COLO829 (cell line): ENCODE results near the gene ARID5B.
"Not testable (repeated sequence)": the region's sequence is repeated elsewhere in the genome, so short reads cannot be mapped to it uniquely, and the experiment has no call there.

Experiments
- DNase-seq: peaks from one replicate; pipeline ENCODE4 v3.0.0; 2012; ENCODE audit warnings: low spot score

The ARID5B gene

GRCh38 chr10:62016623-62017490 is 115.4 kb downstream of the ARID5B start:
- no peak for DNase-seq

- DNase-seq = no peak
These were observed 116.0 kb downstream of the ARID5B start for GRCh38 chr10:62017491-62017870.

- DNase-seq = no peak
These were observed 116.8 kb downstream of the ARID5B start for GRCh38 chr10:62018131-62018911.

DNA sequence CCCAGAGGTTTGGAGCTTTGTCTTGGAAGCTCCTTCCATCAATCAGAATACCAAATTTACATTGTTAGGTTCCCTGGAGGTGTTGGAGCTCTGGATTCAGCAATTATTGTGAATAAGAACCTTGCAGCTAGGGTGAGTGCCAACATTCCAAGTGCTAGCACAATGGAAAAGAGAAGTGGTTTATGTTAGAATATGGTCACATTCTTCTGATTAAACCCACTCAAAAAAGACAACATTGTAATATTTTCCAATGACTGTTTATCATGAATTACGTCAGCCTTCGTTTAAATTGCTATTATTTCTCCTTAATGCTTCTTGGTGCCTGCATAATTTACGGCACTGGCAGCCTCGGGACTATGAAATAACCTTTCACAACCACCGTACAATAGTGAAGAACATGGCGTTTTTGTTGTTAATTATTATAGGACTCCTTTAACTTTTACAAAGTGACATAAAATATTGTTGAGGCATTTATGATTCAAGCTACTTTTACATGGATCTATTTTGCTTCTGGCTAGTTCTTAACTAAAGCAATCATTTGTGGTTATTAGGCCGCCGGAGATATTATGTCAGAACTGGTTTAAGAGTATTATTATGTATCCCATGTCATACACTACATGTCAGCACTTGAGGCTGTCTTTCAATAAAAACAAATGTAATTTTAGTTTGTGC is 117.7 kb downstream of the ARID5B start:
- no peak for DNase-seq

GRCh38 chr10:62019685-62020359 is 118.3 kb downstream of the ARID5B start:
- no peak for DNase-seq

DNA sequence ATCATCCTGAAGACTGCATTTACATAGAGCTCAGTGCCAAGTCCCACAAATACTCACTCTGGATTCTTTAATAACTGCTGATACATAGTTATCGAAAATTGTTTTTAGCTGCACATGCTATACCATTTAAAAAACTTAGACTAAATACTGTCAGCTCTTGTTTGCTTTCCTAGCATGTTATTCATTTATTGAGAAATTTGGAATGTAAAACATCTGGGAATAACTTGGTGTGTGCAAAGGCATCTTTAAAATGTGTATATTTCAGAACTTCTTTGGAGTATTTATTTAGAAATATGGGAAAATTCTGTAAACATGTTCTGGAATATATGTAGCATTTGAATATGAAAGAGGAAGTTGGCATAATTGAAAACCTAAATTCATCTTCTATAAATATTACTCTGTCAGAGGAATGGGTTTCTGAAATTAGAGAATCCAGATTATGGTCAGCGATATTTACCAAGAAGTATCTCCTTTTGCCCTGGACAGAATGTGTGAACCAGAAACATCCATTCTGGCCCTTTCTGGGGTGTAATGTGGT is 119.7 kb downstream of the ARID5B start:
- no peak for DNase-seq

GRCh38 chr10:62021978-62022802 is 120.7 kb downstream of the ARID5B start:
- DNase-seq = no peak

DNA sequence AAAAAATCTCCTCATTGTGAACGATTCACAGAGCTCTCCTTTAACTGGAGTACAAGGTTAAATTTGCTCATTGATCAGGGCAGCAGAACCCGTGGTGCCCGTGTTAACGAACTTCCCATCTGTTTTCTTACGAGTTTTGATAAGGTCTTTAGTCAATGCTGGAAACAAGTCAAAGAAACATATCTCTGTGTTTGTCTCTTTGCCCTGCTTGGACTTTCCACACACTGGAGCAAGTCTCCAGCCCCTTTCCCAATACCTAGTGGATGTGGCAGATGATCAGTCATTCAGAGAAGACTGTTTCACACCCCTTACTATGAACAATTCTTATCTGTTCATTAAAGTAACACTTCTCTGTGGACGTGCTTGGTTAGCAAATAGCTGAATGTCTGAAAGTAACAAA is 121.3 kb downstream of the ARID5B start:
- DNase-seq = no peak

DNA sequence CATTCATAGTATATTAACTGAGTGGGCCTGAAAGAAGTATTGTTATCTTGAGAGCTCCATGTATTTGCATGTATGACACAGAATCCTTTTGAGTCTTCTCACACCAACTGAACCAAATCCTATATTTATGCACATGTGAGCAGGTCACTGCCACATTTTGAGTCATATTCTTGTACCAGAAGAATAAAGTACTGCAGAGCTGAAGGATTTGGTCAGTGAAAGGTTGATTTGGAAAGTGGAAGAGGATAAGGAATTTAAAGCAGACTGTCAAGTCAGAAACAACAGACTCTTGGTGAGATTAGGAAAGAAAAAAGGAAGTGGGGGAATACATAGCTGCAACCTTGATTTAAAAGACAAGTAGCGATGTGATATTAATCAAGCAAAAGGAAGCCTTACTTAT is 121.8 kb downstream of the ARID5B start:
- DNase-seq = no peak

DNA sequence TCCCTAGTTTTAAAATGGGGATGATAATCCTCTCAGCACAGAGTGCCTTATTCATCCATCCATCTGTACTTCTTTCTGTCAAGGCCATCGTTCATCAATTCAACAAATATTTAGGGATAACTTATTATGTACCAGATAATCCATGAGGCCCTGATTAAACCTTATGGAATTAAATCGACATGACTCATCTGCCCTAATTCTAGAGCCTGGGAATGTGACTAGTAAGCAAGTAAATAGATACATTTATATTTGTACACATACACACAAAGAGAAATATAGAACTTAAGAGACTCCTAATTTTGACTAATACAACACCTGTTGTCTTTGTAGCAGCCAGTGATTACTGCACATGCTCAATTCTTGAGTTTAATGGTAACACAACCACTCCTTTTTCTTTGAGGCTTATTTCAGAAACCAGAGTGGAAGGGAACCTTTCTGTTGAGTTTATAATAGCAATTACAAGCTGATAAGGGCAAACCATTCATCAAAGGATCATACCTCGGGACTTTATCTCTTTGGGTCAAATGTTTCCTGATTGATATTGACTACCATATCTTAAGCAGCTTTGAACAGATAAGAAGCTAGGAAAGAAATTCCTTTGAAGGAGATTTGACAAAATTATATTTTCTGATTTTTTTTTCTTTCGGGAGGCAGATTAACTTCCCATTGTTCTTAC is 122.7 kb downstream of the ARID5B start:
- no peak for DNase-seq

GRCh38 chr10:62025134-62025794 is 123.8 kb downstream of the ARID5B start:
- DNase-seq = no peak

- no peak for DNase-seq
These were observed 124.7 kb downstream of the ARID5B start for GRCh38 chr10:62025901-62026879.

DNA sequence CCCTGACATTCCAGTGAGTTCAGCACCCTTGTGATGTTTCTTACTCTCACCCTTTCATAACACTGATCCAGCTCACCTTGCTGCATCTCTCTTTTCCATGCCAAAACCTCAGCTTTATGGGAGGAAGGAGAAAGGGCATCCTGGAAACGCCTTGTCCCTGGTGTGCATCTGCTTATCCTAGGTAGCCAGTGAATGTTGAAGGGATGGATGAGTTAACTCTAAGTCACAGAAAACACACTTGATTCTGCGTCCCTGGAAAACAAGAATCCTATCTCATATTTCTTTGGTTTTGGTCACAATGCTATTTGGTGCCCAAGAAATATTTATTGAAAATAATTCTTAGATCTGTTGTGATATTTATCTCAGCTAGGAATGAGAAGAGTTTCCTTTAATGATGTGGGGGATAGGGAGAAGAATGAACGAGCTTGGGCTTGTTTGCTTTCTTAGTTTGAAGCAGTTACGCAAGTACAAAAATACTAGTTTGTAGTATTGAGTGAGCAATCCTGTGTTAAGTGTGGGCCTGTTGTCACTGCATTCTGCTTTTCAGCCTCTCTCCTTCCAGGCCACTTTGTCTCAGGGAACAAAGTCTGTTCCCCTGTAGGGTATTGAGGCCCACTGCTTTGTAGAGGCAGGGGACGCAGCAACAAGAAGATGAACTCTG is 126.5 kb downstream of the ARID5B start:
- DNase-seq = no peak

DNA sequence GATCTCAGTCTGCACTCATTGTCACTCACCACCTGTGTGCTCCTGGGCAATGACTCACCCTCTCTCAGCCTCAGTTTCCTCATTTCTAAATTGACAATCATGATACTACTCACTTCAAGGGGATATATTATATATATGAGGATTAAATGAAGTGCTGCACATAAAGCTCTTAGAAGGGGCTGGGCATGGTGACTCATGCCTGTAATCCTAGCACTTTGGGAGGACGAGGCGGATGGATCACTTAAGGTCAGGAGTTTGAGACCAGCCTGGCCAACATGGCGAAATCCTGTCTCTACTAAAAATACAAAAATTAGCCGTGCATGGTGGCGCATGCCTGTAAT is 127.0 kb downstream of the ARID5B start:
- not testable (repeated sequence) for DNase-seq

- no peak for DNase-seq
These were observed 127.9 kb downstream of the ARID5B start for GRCh38 chr10:62029401-62029800.

DNA sequence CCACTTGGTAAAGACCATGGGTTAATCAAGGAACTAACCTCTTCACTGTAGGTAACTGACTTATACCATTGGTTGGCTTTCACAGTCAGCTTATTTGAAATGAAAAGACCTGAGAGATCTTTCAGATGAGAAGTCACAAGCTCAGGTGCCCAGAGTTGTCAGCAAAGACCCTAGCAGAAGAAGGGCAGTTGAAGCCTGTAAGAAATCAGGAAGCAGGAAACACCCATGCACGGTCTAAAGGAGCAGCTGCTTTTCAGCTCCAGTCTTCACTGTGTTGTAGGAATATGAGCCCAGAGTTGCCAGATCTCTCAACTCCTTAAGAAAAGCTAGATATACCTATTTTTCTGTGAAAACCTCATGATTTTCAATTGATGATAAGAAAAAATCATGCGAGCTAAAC is 130.0 kb downstream of the ARID5B start:
- no peak for DNase-seq

DNA sequence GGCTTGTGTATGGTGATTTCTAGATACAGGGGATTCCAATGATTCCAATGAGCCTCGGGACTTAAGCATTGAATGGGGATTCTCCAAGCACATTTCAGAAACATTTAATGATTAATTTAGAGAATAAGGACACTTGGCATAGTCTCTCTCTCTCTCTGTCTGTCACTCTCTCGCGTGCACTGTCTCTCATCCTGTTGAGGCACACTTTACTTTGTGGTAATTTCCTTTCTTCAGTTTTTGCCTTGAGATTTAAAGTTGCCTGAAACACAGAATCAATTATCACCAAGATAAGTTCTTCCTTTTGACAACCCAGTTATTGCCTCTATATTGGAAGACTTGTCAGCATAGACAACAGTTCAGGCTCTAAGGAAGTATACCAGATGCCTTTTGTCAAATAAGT is 131.6 kb downstream of the ARID5B start:
- DNase-seq = no peak

GRCh38 chr10:62034096-62034640 is 132.7 kb downstream of the ARID5B start:
- peak; percentile 26 for DNase-seq
